ENCODE data around the gene TBC1D24.

Gene TBC1D24

DNA sequence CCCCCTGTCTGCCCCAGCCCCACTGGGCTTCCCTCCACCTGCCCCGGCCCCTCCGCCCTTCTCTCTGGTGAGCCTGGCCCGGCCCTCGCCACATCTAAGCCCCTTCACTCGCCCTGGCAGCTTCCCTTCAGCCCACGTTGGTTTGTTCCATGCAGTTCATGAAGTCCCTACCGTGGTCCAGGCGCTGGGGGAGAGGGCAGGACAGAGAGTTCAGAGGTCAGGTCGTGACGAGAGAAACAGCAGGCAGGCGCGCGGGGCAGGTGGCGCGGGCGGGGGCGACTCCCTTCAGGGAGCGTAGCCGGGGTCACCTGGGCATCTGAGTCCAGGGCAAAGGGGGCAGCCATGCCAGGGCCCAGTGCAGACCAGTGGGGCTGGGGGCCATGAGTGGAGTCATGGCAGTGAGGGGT lies 23.9 kb upstream of the TBC1D24 start:
- no peak for DNase-seq (ENCODE audit: low spot score)

DNA sequence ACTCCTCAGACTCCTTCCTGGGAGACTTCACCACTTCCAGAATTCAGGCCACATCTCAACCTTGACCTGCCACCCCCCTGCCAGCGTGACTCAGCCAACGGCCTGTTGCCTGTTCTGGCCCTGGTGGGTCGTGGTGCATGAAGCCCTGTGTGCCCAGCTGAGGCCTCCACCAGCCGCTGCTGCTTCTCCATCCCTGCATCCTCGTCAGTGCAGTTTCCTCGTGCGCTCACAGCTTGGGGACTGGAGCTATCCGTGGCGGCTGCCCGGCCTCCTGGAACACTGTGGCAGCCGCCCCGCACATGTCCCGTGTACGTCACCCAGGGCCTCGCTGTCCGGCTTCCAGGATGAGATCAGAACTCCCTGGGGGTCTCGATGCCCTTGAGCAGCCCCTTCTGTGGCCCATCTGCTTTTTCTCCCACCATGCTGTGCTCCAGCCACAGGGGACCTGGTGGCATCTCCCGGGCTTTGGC lies 23.0 kb upstream of the TBC1D24 start:
- no peak for DNase-seq (ENCODE audit: low spot score)

DNA sequence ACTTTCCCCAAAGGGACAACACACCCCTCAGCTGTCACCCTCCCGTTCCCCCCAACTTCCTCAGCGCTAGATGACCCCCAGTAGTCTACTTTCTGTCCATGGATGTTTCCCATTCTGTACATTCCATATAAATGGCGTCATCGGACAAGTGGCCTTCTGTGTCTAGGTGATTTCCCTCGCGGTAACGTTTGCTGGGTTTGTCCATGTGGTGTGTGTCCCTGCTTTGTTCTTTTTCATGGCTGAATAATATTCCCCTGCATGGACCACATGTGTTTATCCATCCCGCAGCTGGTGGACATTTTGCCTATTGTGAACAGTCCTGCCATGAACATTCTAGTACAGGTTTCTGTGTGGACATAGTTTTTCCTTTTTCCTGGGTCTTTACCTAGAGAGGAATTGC lies 22.3 kb upstream of the TBC1D24 start:
- no peak for DNase-seq (ENCODE audit: low spot score)

DNA sequence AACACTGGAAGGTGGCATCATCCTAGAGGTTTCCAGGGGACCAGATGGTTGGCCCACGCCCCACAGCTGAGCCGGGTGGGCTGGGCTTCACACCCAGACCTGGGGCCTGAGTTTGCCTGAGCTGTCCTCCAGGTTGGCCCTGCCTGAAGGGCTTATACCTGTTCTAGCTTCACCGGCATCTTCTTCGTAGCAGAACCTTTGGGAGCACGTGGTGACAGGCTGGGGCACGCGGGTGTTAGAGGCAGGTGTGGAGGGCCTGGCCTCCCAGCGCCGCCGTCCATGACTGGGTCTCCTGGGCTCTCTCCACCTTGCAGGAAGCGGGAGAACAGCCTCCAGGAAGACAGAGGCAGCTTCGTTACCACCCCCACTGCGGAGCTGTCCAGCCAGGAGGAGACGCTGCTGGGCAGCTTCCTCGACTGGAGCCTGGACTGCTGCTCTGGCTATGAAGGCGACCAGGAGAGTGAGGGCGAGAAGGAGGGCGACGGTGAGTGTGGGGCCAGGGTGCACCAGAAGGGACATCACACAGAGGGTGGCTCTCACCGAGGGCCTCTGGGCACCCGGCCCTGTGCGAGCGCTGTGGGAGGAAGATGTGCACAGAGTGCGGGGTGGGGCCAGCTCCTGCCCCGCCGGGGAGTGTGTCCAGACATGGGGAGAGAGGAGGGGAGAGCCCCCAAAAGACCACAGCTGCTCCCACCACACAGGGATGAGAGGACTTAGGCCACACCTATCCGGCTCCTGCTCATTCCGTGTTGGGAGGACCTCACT lies 19.7 kb upstream of the TBC1D24 start:
- no peak for DNase-seq (ENCODE audit: low spot score)

DNA sequence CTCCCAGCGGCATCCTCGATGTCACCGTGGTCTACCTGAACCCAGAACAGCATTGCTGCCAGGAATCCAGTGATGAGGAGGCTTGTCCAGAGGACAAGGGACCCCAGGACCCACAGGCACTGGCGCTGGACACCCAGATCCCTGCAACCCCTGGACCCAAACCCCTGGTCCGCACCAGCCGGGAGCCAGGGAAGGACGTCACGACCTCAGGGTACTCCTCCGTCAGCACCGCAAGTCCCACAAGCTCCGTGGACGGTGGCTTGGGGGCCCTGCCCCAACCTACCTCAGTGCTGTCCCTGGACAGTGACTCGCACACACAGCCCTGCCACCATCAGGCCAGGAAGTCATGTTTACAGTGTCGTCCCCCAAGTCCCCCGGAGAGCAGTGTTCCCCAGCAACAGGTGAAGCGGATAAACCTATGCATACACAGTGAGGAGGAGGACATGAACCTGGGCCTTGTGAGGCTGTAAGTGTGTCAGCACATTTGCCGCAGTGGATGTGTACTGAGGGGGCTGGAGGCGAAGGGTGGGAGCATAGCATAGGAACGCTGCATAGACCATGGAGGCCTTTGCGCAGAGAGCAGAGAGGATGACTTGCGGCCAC lies 18.3 kb upstream of the TBC1D24 start:
- no peak for DNase-seq (ENCODE audit: low spot score)

DNA sequence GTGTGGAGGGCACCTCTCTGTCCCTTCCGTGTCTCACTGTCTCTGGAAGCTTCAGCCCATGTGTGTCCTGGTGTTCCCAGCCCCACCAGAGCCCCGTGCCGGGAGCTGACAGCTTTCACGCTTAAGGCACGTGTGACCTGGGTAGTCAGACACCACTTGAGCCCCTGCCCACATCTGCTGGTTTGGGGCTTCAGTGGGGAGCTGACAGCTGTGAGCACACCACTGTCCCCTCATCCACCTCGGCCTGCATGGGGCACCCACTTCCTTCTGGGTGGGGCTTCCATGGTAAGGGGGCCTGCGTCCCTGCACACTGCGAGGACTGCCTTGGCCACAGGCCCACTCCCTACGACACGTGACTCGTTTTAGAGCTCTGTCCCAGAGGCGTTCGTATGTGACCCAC lies 17.7 kb upstream of the TBC1D24 start:
- no peak for DNase-seq (ENCODE audit: low spot score)

DNA sequence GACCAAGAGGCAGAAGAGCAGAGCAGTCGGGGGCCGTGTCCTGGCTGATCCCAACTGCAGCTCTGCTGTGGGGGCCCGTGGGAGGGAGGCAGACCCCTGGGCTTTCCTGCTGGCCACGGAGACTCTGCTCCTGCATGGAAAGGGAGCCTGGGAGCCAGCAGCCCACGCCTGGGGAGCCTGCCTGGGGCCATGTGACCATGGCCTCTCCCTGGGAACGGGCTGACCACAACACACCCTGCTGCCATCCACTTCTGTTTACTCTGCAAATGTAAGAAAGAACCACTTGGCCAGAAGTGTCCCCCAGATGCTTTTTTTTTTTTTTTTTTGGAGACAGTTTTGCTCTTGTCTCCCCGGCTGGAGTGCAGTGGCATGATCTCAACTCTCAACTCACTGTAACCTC lies 17.0 kb upstream of the TBC1D24 start:
- DNase-seq (ENCODE audit: low spot score), result no peak

DNA sequence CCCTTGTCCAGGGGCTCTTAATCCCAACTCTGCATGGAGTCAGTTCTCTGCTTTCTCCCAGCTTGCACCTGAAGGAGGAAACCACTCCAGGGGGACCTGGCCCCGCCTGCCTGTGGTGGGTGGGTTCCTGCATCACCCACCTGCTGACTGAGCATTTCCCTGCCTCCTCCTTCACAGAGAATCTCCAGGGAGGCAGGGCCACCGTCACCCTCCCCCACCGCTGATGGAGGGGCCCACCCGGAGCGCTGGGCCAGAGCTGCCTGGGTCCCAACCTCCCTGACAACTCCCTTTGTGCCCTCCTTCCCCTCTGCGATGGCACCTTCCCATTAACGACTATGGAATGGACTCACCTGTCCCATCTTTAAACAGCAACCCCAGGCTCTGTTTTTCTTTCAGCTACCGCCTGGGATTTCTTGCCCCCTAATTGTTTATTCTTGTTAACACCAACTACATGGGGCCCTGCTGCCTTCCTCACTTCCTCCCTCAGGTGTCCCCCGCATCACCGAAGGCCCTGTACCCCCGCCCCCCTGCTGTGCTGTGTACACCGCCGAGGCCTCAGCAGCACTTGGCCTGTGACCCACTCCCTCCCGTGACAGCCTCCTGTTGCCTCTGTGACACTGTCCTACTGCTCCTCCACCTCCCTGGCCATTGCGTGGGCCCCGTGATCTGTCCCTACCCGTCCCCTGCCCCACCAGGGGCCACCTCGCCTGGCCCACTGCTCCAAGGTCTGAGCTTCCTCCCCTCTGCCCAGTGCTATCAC lies 15.9 kb upstream of the TBC1D24 start:
- no peak for DNase-seq (ENCODE audit: low spot score)

DNA sequence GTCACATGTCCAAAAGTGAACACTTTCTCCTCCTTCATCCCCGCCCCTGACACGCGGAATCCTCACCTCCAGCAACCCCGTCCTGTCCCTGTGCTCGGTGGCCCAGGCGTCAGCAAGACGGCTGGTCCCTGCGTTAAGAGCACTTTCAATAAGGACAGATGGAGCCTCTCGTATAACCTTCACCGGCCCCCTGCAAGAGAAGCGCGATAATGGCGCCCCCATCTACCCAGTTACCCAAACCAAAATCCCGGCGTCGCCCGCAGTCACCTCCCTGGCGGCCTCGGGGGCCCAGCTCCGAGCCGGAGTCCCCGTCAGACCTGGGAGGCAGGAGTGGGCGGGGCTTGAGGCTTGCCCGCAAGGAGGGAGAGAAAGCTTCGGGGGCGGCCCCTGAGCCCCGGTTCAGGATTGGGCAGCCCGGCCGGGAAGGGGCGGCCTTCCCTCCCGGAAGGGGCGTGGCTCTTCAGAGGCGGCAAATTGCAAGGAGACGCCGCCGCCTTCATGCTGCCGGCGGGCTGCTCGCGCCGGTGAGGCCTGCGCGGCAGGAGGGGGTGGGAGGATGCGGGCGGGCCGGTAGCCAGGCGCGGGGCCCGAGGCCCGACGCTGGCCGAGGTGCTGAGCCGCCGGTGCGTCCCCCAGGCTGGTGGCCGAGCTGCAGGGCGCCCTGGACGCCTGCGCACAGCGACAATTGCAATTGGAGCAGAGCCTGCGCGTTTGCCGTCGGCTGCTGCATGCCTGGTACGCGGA lies 15.1 kb upstream of the TBC1D24 start, which contains the start of gene TEDC2:
TSS of gene TEDC2 (plus strand) at position 463 of the 744 bp plus-strand sequence. CDS start at position 499, 36 bp downstream.
- DNase-seq (ENCODE audit: low spot score), result peak; percentile 92

DNA sequence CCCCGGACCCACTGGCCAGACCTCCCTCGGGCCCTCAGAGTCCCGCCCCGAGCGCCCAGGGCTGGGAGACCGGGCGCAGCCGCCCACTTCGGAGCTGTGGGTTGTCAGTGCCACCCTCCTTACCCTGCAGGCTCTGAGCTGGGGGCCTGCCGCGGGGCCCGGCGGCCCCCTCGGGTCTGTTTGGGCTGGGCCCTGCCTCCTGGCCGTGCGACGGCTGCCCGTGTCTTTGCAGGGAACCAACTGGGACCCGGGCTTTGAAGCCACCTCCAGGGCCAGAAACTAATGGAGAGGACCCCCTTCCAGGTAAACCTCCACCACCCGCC lies 14.6 kb upstream of the TBC1D24 start:
- DNase-seq (ENCODE audit: low spot score), result no peak

DNA sequence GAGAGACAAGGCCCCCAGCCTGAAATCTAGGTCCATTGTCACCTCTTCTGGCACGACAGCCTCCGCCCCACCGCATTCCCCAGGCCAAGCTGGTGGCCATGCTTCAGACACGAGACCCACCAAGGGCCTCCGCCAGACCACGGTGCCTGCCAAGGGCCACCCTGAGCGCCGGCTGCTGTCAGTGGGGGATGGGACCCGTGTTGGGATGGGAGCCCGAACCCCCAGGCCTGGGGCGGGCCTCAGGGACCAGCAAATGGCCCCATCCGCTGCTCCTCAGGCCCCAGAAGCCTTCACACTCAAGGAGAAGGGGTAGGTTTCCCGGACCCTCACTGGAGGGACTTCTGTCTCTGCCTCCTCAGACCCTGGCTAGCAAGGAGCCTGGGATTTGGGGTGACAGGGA lies 14.0 kb upstream of the TBC1D24 start:
- DNase-seq (ENCODE audit: low spot score), result no peak

DNA sequence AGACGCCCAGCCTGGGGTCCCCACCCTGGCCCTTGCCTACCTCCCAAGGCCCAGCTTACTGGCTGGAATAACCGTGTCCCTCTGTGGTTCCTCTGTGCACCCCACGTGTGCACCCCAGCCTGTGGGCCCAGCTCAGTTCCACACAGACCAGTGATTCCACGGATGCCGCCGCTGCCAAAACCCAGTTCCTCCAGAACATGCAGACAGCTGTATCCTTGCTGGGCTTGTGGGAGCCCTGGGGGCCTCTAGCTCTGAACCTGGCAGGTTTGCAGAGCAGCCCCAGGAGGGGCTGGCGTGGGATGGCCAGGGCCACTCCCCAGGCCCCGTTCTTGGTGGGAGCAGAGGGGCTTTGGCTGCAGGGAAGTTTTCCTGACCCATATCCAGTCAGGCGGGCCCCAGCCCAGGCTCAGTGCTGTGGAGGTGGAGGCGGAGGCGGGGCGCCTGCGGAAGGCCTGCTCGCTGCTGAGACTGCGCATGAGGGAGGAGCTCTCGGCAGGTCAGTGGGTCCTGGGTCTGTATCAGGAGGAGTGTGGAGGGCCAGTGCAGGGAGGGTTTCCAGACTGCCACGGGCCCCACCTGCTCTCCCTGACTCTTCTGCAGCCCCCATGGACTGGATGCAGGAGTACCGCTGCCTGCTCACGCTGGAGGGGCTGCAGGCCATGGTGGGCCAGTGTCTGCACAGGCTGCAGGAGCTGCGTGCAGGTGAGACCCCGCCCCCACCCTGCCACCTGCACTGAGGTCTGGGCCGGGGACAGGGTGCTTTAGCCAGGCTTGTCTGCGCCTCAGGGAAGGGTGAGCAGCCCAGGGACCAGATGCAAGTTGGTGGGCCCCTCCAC lies 12.7 kb upstream of the TBC1D24 start:
- no peak for DNase-seq (ENCODE audit: low spot score)

DNA sequence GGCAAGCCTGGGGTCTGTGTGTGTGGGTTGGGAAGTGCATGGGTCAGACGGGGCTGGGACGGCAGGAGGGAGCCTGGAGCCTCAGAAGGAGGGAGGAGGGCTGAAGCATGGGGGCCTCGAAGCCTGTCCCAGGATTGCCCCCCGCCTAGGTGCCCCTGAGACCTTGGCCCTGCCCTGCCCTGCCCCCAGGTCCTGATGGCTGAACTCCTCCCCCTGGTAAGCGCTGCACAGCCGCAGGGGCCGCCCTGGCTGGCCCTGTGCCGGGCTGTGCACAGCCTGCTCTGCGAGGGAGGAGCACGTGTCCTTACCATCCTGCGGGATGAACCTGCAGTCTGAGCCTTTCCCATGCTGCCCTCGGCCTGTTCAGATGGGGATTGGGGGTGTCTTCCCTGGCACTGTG lies 10.6 kb upstream of the TBC1D24 start:
- DNase-seq (ENCODE audit: low spot score), result no peak

DNA sequence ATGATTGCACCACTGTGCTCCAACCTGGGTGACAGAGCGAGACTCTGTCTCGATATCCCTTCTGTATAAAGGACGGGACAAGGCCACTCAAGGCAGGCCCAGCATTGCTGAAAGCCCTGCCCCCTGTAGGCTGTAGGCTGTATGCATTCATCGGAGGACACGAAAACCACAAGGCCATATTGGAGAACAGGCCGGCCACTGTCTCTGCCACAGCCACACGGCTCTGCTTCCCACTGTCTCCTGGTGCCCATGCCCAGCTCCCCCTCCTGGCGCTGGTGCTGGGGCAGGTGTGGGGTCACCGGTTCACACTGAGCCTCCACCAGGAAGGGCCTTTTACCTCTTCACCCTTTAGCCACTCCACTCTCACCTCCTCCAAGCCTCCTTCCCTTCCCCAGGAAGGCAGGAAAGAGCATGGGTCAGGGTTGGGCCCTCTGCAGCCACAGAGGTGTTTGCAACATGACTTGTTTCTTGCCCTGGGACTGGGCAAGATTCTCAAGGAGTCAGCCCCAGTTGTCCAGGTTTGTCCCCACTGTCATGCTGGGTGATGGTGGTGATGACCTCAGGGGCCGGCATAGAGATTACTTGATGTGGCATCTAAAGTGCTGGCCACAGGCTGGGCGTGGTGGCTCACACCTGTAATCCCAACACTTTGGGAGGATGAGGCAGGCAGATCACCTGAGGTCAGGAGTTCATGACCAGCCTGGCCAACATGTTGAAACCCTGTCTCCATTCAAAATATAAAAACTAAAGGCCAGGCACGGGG lies 9.1 kb upstream of the TBC1D24 start:
- DNase-seq (ENCODE audit: low spot score), result no peak

DNA sequence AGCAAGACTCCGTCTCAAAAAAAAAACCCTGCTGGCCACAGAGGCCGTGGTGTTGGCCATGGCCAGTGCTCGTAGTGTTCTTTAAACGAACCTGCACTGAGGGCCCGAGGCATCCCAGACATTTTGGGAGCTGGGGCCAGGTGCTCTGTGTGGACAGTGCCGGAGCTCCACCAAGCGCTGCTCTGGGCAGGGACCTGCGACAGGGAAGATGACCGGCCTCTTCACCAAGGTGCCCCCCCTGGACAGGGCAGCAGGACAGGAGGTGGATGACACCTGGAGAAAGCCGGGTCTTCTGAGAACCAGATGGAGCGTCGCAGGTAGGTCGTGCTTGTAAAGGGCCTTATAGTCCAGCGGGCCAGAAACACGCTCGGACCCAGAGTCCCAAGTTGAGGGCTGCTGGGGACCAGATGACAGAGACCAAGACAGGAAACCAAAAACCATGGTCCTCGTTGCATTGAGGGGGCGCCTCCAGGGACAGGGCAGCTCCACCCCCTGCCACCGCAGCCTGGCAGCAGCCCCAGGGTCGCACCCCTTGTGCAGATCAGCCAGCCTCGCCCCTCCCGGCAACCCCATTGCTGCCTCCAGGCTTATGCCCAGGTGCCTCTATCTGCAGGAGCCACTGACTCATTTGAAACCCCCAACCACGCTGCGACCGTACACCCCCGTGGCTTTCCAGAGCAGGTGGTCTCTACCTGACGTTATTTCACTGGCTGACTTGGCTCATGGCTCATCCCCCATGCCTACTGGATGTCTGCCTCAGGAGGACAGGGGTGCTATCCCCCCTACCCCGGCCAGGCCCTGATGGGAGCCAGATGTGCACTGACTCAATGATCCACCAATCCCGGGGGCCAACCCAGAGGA lies 8.0 kb upstream of the TBC1D24 start:
- DNase-seq (ENCODE audit: low spot score), result no peak

DNA sequence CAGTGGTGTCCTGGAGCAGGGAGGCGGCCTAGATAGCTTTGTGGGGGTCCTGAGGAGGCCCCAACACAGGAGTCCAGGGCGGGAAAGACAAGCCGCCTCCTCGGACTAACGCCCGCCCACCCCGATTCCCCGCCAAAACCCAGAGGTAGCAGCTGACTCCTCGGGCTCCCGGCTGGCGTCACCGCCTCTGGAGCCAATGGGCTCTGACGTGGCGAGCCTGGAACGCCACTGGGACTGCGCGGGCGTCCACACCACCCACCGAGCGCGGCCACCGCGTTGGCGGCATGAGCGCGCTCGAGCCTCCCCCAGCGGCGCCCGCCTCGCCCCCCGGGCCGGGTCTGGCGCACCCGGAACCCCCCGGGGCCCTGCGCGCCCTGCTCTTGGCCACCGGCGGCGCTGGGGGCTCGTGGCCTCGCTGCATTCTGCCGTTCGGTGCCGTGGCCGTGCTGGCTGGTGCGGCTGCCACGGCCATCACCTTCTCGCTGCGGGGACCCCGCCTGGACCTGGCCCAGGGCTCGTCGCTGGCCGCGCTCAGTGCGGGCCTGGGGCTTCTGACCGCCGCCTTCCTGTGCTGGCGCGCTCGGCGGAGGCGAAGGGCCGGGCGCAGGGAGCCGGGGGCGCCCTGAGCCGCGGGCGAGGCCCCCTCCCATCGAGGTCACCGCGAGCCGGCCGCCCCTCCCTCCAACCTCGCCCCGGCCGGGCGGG lies 7.2 kb upstream of the TBC1D24 start:
- DNase-seq (ENCODE audit: low spot score), result no peak

DNA sequence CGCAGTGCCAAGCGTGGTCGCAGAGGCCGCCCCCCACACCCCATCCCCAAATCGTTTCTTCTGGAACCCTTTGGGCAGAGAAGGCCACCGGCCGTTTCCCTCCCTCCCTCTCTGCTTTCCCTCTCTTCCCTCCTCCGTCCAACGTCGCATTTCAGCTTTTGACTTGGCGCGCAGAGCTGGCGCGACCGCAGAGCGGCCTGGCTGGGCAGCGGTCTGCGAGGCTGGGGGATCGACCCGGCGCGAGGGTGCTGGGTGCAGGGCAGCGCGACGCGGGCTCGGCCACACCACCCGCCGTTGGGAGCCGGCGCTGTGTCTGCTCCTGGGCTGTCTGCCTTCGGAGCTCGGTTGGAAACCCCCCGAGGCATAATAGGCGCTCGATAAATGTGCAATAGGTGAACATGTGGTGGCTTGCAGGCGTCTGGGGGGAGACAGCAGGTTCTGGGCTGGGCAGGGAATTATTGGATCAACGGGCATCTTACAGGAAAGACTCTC lies 6.6 kb upstream of the TBC1D24 start:
- no peak for DNase-seq (ENCODE audit: low spot score)

DNA sequence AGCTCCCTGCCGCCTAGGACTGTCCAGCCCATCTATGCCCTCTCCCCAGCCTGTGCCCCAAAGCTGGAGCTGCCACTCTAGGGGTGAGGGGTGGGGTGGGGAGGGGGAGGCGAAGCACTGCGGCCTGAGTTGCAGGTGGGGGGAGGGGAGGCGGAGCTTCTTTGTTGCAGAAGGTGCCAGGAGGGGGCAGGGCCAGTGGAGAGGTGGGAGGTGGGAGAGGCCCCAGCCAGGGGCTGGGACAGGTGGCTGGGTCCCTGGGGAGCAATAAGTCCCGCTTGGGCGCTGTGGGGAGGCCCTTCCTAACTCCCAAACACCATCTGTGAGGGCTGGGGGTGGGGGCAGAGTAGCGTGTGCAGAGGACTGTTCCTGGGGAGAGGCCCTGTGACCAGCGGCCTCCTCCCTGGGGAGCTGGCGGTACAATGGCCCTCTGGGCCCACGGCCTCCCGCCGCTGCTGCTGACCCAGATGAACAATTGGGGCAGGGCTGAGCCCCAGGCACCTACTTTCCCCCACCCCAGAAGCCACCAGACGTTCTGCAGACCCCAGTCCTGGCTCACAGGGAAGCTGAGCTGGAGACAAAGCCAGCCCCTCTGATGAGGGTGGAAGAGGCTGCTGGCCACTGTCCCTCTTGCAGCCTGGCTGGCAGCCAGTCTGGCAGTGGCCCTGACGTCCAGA lies 6.1 kb upstream of the TBC1D24 start:
- no peak for DNase-seq (ENCODE audit: low spot score)

Measured in hematopoietic multipotent progenitor cell treated with erythropoietin and hydrocortisone succinate and interleukin-3 and kit ligand, for 17 days (in vitro differentiated cells).